GM23338 (cell line): ENCODE measurements around the gene TRIM44.

Source experiments
- CTCF ChIP-seq, 2 experiments: fragments of 200-600 bp in 1 of 2; sonication (generic) in 1 of 2; conservative IDR thresholded peaks; 2 replicates each; pipeline versions ENCODE4 v1.5.1 to v1.6.1; 2016 to 2017; ENCODE audit warnings: antibody characterized with exemption in 2 of 2, low read depth in 2 of 2, mild to moderate bottlenecking in 2 of 2, moderate library complexity in 1 of 2
- EZH2 ChIP-seq: fragments of 200-600 bp; sonication (generic); IDR thresholded peaks from one replicate; pipeline ENCODE4 v1.8.0; 2017; ENCODE audit warnings: antibody characterized with exemption, mild to moderate bottlenecking, low read depth; ENCODE audit not compliant: unreplicated experiment
- EZH2phosphoT487 ChIP-seq: fragments of 200-600 bp; sonication (generic); IDR thresholded peaks from one replicate; pipeline ENCODE4 v1.8.1; 2018; ENCODE audit warnings: antibody characterized with exemption; ENCODE audit not compliant: unreplicated experiment
- NANOG ChIP-seq: IDR thresholded peaks from 2 replicates; pipeline ENCODE4 v1.6.1; 2016; ENCODE audit warnings: antibody characterized with exemption, borderline replicate concordance
- POLR2AphosphoS5 ChIP-seq: IDR thresholded peaks from 2 replicates; pipeline ENCODE4 v1.6.1; 2016; ENCODE audit warnings: antibody characterized with exemption, low read depth
- REST ChIP-seq: IDR thresholded peaks from one replicate; pipeline ENCODE4 v1.6.1; 2018; ENCODE audit warnings: antibody characterized with exemption; ENCODE audit not compliant: unreplicated experiment

- TF ChIP-seq EZH2 (no peak), CTCF (conservative IDR thresholded peaks at IDR 0.05; ENCODE audit: low read depth in 2 of 2) (no peak), REST (no peak), POLR2AphosphoS5 (no peak), EZH2phosphoT487 (no peak), NANOG (no peak)
Observed at GRCh38 chr11:35721651-35722282, 59.2 kb downstream of the TRIM44 start.
